IMR-90 (cell line): ENCODE results near the gene DEFB108B. TPM values are rescaled to one million over a fixed set of nuclear protein-coding genes. Genes with fewer than 3 reads are reported as not detected.
"Not testable (repeated sequence)": the region's sequence is repeated elsewhere in the genome, so short reads cannot be mapped to it uniquely, and the experiment has no call there.

Source experiments
- ATAC-seq: fragments of 200-7000 bp; cut with Tn5 transposase; 2 replicates; pipeline ENCODE4 v1.9.1; 2020; ENCODE audit warnings: low read depth, mild to moderate bottlenecking, moderate library complexity
- BruUV-seq: library from RNA; stranded (reverse); fragments of 400-500 nt; replicated peaks from 2 replicates; lab custom pipeline; 2021; lab: Mats Ljungman, UMichigan
- CTCF ChIA-PET: fragments of 300-600 bp; formaldehyde crosslinking; extraction: SDS; loops from one replicate; lab custom pipeline; 2021; ENCODE audit warnings: antibody characterized with exemption; lab: Yijun Ruan, JAX
- POLR2A ChIA-PET: fragments of 300-600 bp; sonication (Branson Sonifier 250); formaldehyde crosslinking; loops from one replicate; lab custom pipeline; 2022; ENCODE audit warnings: antibody characterized with exemption; ENCODE audit not compliant: unreplicated experiment; lab: Charles Lee
- DNase-seq: peaks from one replicate; pipeline ENCODE4 v3.0.0; 2013
- H2AFZ ChIP-seq: replicated peaks from 2 replicates; pipeline ENCODE3; 2013; ENCODE audit warnings: low read length, mild to moderate bottlenecking; ENCODE audit not compliant: poor library complexity
- H2AK5ac ChIP-seq: 2 replicates; pipeline ENCODE4 v1.6.1; 2013; ENCODE audit warnings: low read depth, low read length, inconsistent platforms
- H2AK9ac ChIP-seq: replicated peaks from 2 replicates; pipeline ENCODE3; 2013; ENCODE audit warnings: mild to moderate bottlenecking, low read depth, low read length, moderate library complexity; ENCODE audit not compliant: poor library complexity
- H2BK120ac ChIP-seq: 2 replicates; pipeline ENCODE4 v1.6.1; 2013; ENCODE audit warnings: low read depth, low read length, inconsistent platforms
- H2BK15ac ChIP-seq: 3 replicates; pipeline ENCODE4 v1.6.1; 2013; ENCODE audit warnings: low read depth, low read length, inconsistent platforms
- H2BK20ac ChIP-seq: 2 replicates; pipeline ENCODE4 v1.6.1; 2013; ENCODE audit warnings: low read depth, mild to moderate bottlenecking, inconsistent platforms, low read length, moderate library complexity
- H2BK5ac ChIP-seq: 2 replicates; pipeline ENCODE4 v1.6.1; 2013; ENCODE audit warnings: mild to moderate bottlenecking, low read depth, low read length, inconsistent platforms; ENCODE audit not compliant: poor library complexity, severe bottlenecking
- H3K14ac ChIP-seq: replicated peaks from 2 replicates; pipeline ENCODE4 v1.6.1; 2013; ENCODE audit warnings: low read depth, low read length, inconsistent platforms
- H3K18ac ChIP-seq: 2 replicates; pipeline ENCODE4 v1.6.1; 2013; ENCODE audit warnings: low read depth, low read length, control low read depth
- H3K23ac ChIP-seq: 2 replicates; pipeline ENCODE4 v1.6.1; 2013; ENCODE audit warnings: low read depth, low read length, inconsistent platforms
- H3K27ac ChIP-seq: 2 replicates; pipeline ENCODE4 v1.5.1; 2013; ENCODE audit warnings: mild to moderate bottlenecking, control low read depth, low read length; ENCODE audit not compliant: insufficient read depth
- H3K27me3 ChIP-seq: 2 replicates; pipeline ENCODE4 v1.6.1; 2013; ENCODE audit warnings: low read length; ENCODE audit not compliant: control insufficient read depth, insufficient read depth
- H3K36me3 ChIP-seq: 2 replicates; pipeline ENCODE4 v1.6.1; 2013; ENCODE audit warnings: low read length, mixed read lengths; ENCODE audit not compliant: control insufficient read depth, insufficient read depth
- H3K4ac ChIP-seq: 2 replicates; pipeline ENCODE4 v1.6.1; 2013; ENCODE audit warnings: low read depth, low read length, inconsistent platforms
- H3K4me1 ChIP-seq: 2 replicates; pipeline ENCODE4 v1.6.1; 2013; ENCODE audit warnings: low read length, mixed read lengths; ENCODE audit not compliant: control insufficient read depth, insufficient read depth
- H3K4me2 ChIP-seq: 2 replicates; pipeline ENCODE4 v1.6.1; 2013; ENCODE audit warnings: low read depth, mild to moderate bottlenecking, control low read depth, low read length, moderate library complexity
- H3K4me3 ChIP-seq: 2 replicates; pipeline ENCODE4 v1.5.1; 2013; ENCODE audit warnings: low read depth, mild to moderate bottlenecking, control low read depth, low read length, moderate library complexity; ENCODE audit not compliant: insufficient read depth
- H3K56ac ChIP-seq: 2 replicates; pipeline ENCODE4 v1.6.1; 2013; ENCODE audit warnings: low read length, inconsistent platforms; ENCODE audit not compliant: insufficient read depth; ENCODE audit errors: extremely low read depth
- H3K79me1 ChIP-seq, 2 experiments: 2 replicates each; pipeline ENCODE4 v1.6.1; 2013; ENCODE audit warnings: low read length in 2 of 2, inconsistent platforms in 1 of 2, low read depth in 1 of 2
- H3K9ac ChIP-seq: 2 replicates; pipeline ENCODE4 v1.6.1; 2013; ENCODE audit warnings: low read depth, low read length, control low read depth
- H3K9me1 ChIP-seq: 2 replicates; pipeline ENCODE4 v1.6.1; 2013; ENCODE audit warnings: low read length, inconsistent platforms; ENCODE audit not compliant: insufficient read depth
- H3K9me3 ChIP-seq: 2 replicates; pipeline ENCODE4 v1.6.1; 2013; ENCODE audit warnings: low read length; ENCODE audit not compliant: control insufficient read depth, insufficient read depth
- H4K20me1 ChIP-seq: 2 replicates; pipeline ENCODE4 v1.6.1; 2013; ENCODE audit warnings: low read length, inconsistent platforms; ENCODE audit not compliant: insufficient read depth
- H4K5ac ChIP-seq: 2 replicates; pipeline ENCODE4 v1.6.1; 2013; ENCODE audit warnings: mild to moderate bottlenecking, low read depth, low read length, control low read depth
- H4K8ac ChIP-seq, 2 experiments: 2 replicates each; pipeline ENCODE4 v1.6.1; 2013; ENCODE audit warnings: low read depth in 2 of 2, low read length in 2 of 2, control low read depth in 1 of 2, inconsistent platforms in 1 of 2
- H4K91ac ChIP-seq: 2 replicates; pipeline ENCODE4 v1.6.1; 2013; ENCODE audit warnings: low read depth, low read length, inconsistent platforms; ENCODE audit not compliant: insufficient read depth
- WGBS, 2 experiments: methylation state at CpG; one replicate each; pipeline versions ENCODE4 v1.1.5 to v1.1.7; 2013; ENCODE audit warnings: missing lambda C conversion rate in 2 of 2; ENCODE audit not compliant: insufficient read length in 1 of 2; ENCODE audit errors: extremely low coverage in 2 of 2; 5-methylcytosine and 5-hydroxymethylcytosine counted together
- dilution Hi-C: fragments of 300-500 bp; cut with HindIII; formaldehyde crosslinking; loops from one replicate; pipeline ENCODE4 v1.14.3; 2018; ENCODE audit warnings: low sequenced_read_pairs; ENCODE audit not compliant: unreplicated experiment
- in situ Hi-C: fragments of 300-500 bp; cut with MboI; formaldehyde crosslinking; loops from 3 replicates; pipeline ENCODE4 v1.14.3; 2019; ENCODE audit warnings: low sequenced_read_pairs, inconsistent platforms, mixed read lengths
- intact Hi-C: fragments of 100-400 bp; cut with micrococcal nuclease; formaldehyde crosslinking; loops from 2 replicates; pipeline ENCODE4 v1.10.0; 2022
- polyA plus RNA-seq, 3 experiments: library from polyadenylated mRNA; depleted of rRNA; stranded (reverse); fragments of >200 nt; gene quantifications; 2 replicates each; pipeline ENCODE4 v1.2.3, GENCODE V29; 2012; ENCODE audit warnings: low replicate concordance in 1 of 3
- total RNA-seq: library from RNA; depleted of rRNA; stranded (reverse); fragments of >200 nt; gene quantifications from 2 replicates; pipeline ENCODE4 v1.2.3, GENCODE V29; 2012

The DEFB108B gene
- total and polyA plus RNA-seq, 2 of the 4 experiments (the other 2 are of a cell fraction) = not detected

DNA sequence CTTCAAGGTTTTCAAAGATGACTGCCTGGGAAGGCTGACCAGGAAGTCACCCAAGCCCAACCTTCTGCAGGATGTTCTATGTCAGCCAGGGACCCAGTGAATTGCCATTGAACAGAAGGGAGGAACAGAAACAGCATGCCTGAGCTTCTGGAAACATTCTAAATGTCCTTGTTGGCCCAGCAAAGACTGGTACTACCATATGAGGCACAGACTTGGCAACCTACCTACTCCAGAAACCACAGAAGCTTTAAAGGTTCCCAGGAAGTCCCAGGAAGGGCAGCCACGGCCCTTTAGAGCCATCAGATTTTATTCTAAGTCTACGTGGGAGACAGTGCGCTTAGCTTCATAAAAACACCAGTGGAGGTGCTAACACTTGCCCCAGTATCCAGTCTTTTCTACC, 20.5 kb upstream of the DEFB108B start:
- ATAC-seq, POLR2A ChIA-PET, H3K4me3 ChIP-seq, H3K4me1 ChIP-seq, H3K79me1 ChIP-seq, H3K4me2 ChIP-seq, H3K27ac ChIP-seq, H3K18ac ChIP-seq, H2BK15ac ChIP-seq, H2BK120ac ChIP-seq, H2BK5ac ChIP-seq, H3K14ac ChIP-seq, H2AK5ac ChIP-seq, H4K5ac ChIP-seq, H3K23ac ChIP-seq, CTCF ChIA-PET, H3K56ac ChIP-seq, H3K9ac ChIP-seq, H2AK9ac ChIP-seq, H4K20me1 ChIP-seq, DNase-seq, in situ Hi-C loops, H4K91ac ChIP-seq, H3K27me3 ChIP-seq, H3K9me1 ChIP-seq, H4K8ac ChIP-seq, H3K4ac ChIP-seq, H3K36me3 ChIP-seq, intact Hi-C loops, H2BK20ac ChIP-seq, H2AFZ ChIP-seq, H3K9me3 ChIP-seq, dilution Hi-C loops, BruUV-seq: not testable (repeated sequence)
- no CpG with 5 or more reads among the region's 3 CpGs for WGBS, 2 experiments
